OCI-LY7 (cell line): ENCODE measurements around the gene SLC25A46.

Source experiments
- CTCF ChIP-seq: fragments of 200-600 bp; sonication (generic); conservative IDR thresholded peaks from 2 replicates; pipeline ENCODE4 v1.5.1; 2014; ENCODE audit warnings: mild to moderate bottlenecking, antibody characterized with exemption, low read length, moderate library complexity, mixed read lengths
- EZH2phosphoT487 ChIP-seq: fragments of 200-600 bp; sonication (generic); IDR thresholded peaks from 2 replicates; pipeline ENCODE4 v1.6.1; 2018; ENCODE audit warnings: low read depth, borderline replicate concordance, mild to moderate bottlenecking, mixed run types, antibody characterized with exemption, low read length, moderate library complexity, mixed read lengths

- TF ChIP-seq CTCF (peak; percentile 33; the same call in 1 of the 2 replicates), EZH2phosphoT487 (no peak)
Measured at GRCh38 chr5:110727025-110727314, 11.8 kb upstream of the SLC25A46 start.
